Suprapubic skin (tissue), 4 donors: ENCODE results near the gene ATP10B. TPM values are rescaled to one million over a fixed set of nuclear protein-coding genes. Genes with fewer than 3 reads are reported as not detected.

Source experiments
- DNase-seq, 2 donors: peaks; one replicate each; pipeline ENCODE4 v3.0.0-alpha.2; 2019; ENCODE audit warnings: low spot score in 2 of 2
- H3K27ac ChIP-seq: fragments of 200-600 bp; sonication (generic); one replicate; pipeline ENCODE4 v1.5.1; 2019
- H3K27me3 ChIP-seq: fragments of 200-600 bp; sonication (generic); one replicate; pipeline ENCODE4 v1.5.1; 2019
- H3K36me3 ChIP-seq: fragments of 200-600 bp; sonication (generic); one replicate; pipeline ENCODE4 v1.5.1; 2019
- H3K4me1 ChIP-seq: fragments of 200-600 bp; sonication (generic); one replicate; pipeline ENCODE4 v1.5.1; 2019
- H3K4me3 ChIP-seq: fragments of 200-600 bp; sonication (generic); one replicate; pipeline ENCODE4 v1.5.1; 2019; ENCODE audit warnings: mild to moderate bottlenecking
- H3K9me3 ChIP-seq: fragments of 200-600 bp; sonication (generic); one replicate; pipeline ENCODE4 v1.5.1; 2019
- CTCF ChIP-seq, 2 donors: fragments of 200-600 bp in 1 of 2; fragments of 450-650 bp in 1 of 2; sonication (generic) in 1 of 2; IDR thresholded peaks; one replicate each; pipeline ENCODE4 v1.5.1; 2016 to 2019; ENCODE audit warnings: antibody characterized with exemption in 2 of 2, mild to moderate bottlenecking in 1 of 2, moderate library complexity in 1 of 2
- EP300 ChIP-seq: sonication (generic); formaldehyde crosslinking; IDR thresholded peaks from one replicate; pipeline ENCODE4 v1.6.1; 2017; ENCODE audit warnings: antibody characterized with exemption
- POLR2A ChIP-seq, 2 donors: fragments of 450-650 bp; IDR thresholded peaks; one replicate each; pipeline ENCODE4 v1.6.1; 2017; ENCODE audit warnings: antibody characterized with exemption in 2 of 2, mild to moderate bottlenecking in 2 of 2, moderate library complexity in 2 of 2
- POLR2AphosphoS5 ChIP-seq, 3 donors: sonication (generic); formaldehyde crosslinking; IDR thresholded peaks; one replicate each; pipeline ENCODE4 v1.6.1; 2017; ENCODE audit warnings: antibody characterized with exemption in 3 of 3
- WGBS: methylation state at CpG from one replicate; pipeline ENCODE4 v1.1.5; 2018; 5-methylcytosine and 5-hydroxymethylcytosine counted together
- total RNA-seq, 4 donors: library from RNA; depleted of rRNA; stranded (reverse); fragments of >200 nt; gene quantifications; one replicate each; pipeline ENCODE4 v1.1.0, GENCODE V29; 2016

The ATP10B gene
- total RNA-seq, 4 donors from 2014 or later = 25.4 to 40.8 (median 29.2) TPM

DNA sequence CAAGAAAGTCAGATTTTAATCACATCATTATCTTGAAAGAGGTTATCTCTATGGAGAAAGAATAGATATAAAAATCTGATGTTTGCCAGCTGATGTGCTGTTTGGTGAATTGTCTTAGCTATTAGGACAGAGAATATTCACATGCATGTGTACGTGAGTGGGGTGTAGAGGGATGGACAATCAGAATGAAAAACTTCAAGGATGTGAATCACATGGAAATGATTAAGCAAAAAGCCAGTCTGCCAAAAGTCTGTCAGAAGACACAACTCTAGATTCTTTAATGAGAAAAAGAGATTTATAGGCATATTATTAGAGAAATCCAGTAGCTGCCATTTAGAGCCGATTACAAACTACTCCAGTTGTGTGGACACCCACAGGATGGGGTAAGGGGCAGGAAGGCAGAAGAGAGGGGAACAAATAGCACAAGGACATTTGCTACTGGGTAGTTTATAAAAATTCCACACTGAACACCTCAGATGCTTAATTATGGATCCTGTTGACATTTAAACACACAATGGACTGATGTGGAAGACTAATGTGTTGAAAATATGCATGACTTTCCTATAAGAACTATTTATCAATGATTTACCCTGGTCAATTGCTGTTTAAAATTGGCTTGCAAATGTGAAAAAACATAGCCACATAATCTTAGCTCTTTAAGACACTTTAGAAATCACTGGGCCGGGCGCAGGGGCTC lies 302.9 kb downstream of the ATP10B start:
- TF ChIP-seq EP300 = no peak
- no peak for TF ChIP-seq POLR2AphosphoS5 (IDR thresholded peaks at IDR 0.05)
- TF ChIP-seq POLR2A (IDR thresholded peaks at IDR 0.05) = no peak
- no peak for TF ChIP-seq CTCF (IDR thresholded peaks at IDR 0.05)

DNA sequence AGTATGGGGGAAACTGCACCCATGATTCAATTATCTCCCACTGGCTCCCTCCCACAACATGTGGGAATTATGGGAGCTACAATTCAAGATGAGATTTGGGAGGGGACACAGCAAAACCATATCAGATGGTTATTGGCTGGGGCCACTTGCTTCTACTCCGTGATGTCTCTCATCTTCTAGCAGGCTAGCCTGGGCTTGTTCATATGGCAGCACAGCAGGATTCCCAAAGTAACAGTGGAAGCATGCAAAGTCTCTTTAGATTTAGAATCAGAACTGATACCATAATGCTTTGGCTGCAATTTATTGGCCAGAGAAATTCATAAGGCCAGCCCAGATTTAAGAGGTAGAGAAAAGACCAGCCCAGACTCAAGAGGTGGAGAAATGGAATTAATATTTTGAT lies 304.1 kb downstream of the ATP10B start:
- Histone ChIP-seq H3K27me3 (no peaks in the 10 kb centered on the region), H3K36me3 (no peaks in the 10 kb centered on the region), H3K9me3 (no peaks in the 10 kb centered on the region), H3K27ac (no peak overlapping the region), H3K4me3 (no peak overlapping the region), H3K4me1 (no peaks in the 10 kb centered on the region)
- DNase-seq = no peak
- 54% methylated on average over 1 of the region's 1 CpG for WGBS
- no peak for TF ChIP-seq POLR2A (IDR thresholded peaks at IDR 0.05)
- TF ChIP-seq EP300 = no peak
- TF ChIP-seq CTCF (IDR thresholded peaks at IDR 0.05) = no peak
- TF ChIP-seq POLR2AphosphoS5 (IDR thresholded peaks at IDR 0.05) = no peak

More for the DNA sequence above, 302.9 kb downstream of the ATP10B start:
- no peaks in the 10 kb centered on the region for H3K4me1 ChIP-seq
- H3K27me3 ChIP-seq = no peaks in the 10 kb centered on the region
- no peak overlapping the region for H3K4me3 ChIP-seq
- no peak overlapping the region for H3K27ac ChIP-seq
- DNase-seq = no peak
- H3K36me3 ChIP-seq = no peaks in the 10 kb centered on the region
- 66% methylated on average over 4 of the region's 4 CpGs for WGBS
- H3K9me3 ChIP-seq = no peaks in the 10 kb centered on the region

GRCh38 chr5:160547061-160547460 lies 304.9 kb downstream of the ATP10B start:
- Histone ChIP-seq H3K27me3 (no peaks in the 10 kb centered on the region), H3K4me3 (no peak overlapping the region), H3K36me3 (no peaks in the 10 kb centered on the region), H3K9me3 (no peaks in the 10 kb centered on the region), H3K4me1 (no peaks in the 10 kb centered on the region), H3K27ac (no peak overlapping the region)
- no peak for DNase-seq
- WGBS = 91% methylated on average over 2 of the region's 2 CpGs
- no peak for TF ChIP-seq CTCF (IDR thresholded peaks at IDR 0.05)
- no peak for TF ChIP-seq EP300
- TF ChIP-seq POLR2AphosphoS5 (IDR thresholded peaks at IDR 0.05) = no peak
- no peak for TF ChIP-seq POLR2A (IDR thresholded peaks at IDR 0.05)

GRCh38 chr5:160545832-160546231 lies 306.2 kb downstream of the ATP10B start:
- no peaks in the 10 kb centered on the region for H3K9me3 ChIP-seq
- H3K36me3 ChIP-seq = no peaks in the 10 kb centered on the region
- WGBS = 84% methylated on average over 1 of the region's 1 CpG
- TF ChIP-seq POLR2AphosphoS5 (IDR thresholded peaks at IDR 0.05) (no peak), EP300 (no peak), CTCF (IDR thresholded peaks at IDR 0.05) (no peak), POLR2A (IDR thresholded peaks at IDR 0.05) (no peak)
- no peak for DNase-seq
- no peaks in the 10 kb centered on the region for H3K27me3 ChIP-seq
- H3K4me1 ChIP-seq = no peaks in the 10 kb centered on the region
- H3K4me3 ChIP-seq = no peak overlapping the region
- H3K27ac ChIP-seq = no peak overlapping the region

- no peak for TF ChIP-seq POLR2AphosphoS5 (IDR thresholded peaks at IDR 0.05)
- TF ChIP-seq EP300 = no peak
- TF ChIP-seq CTCF (IDR thresholded peaks at IDR 0.05) = no peak
- TF ChIP-seq POLR2A (IDR thresholded peaks at IDR 0.05) = no peak
- Histone ChIP-seq H3K27me3 (no peaks in the 10 kb centered on the region), H3K9me3 (no peaks in the 10 kb centered on the region), H3K4me3 (no peak overlapping the region), H3K27ac (no peak overlapping the region), H3K4me1 (no peaks in the 10 kb centered on the region), H3K36me3 (no peaks in the 10 kb centered on the region)
- WGBS = 67% methylated on average over 1 of the region's 1 CpG
- DNase-seq = no peak
These were observed 308.6 kb downstream of the ATP10B start for GRCh38 chr5:160543395-160543794.
